ENCODE results near the gene SLC6A6. TPM values are rescaled to one million over a fixed set of nuclear protein-coding genes. Genes with fewer than 3 reads are reported as not detected.

The SLC6A6 gene
- total RNA-seq, 1 experiment from 2014 or later, result 72.6 TPM

- Histone ChIP-seq H3K23me2 (ENCODE audit: insufficient read length, low read depth, low read length, poor library complexity, severe bottlenecking) (no peaks in the 10 kb centered on the region), H3K4me1 (ENCODE audit: insufficient read depth, low read length) (no peaks in the 10 kb centered on the region), H3T11ph (ENCODE audit: low read length) (no peak overlapping the region), H3K14ac (ENCODE audit: insufficient read depth, low read length) (no peak overlapping the region; the same call in 1 of the 2 replicates), H2BK120ac (ENCODE audit: low read depth, low read length, poor library complexity, severe bottlenecking) (no peak overlapping the region), H3K9ac (ENCODE audit: extremely low read depth, insufficient read length, low read length) (no peak overlapping the region), H2BK5ac (ENCODE audit: insufficient read length, low read length) (no peak overlapping the region), H2BK12ac (ENCODE audit: insufficient read length, low read depth, low read length) (no peak overlapping the region), H2BK15ac (ENCODE audit: low read depth, low read length) (no peak overlapping the region), H4K20me1 (ENCODE audit: control insufficient read depth, insufficient read depth, insufficient read length) (no peaks in the 10 kb centered on the region), H2AFZ (ENCODE audit: low read length) (no peak overlapping the region), H3K79me2 (ENCODE audit: insufficient read depth, low read length) (no peaks in the 10 kb centered on the region), H3K23ac (ENCODE audit: insufficient read length, low read depth, low read length) (no peak overlapping the region), H3K18ac (ENCODE audit: insufficient read length, low read depth, low read length) (no peak overlapping the region), H3K4me2 (ENCODE audit: insufficient read depth, insufficient read length, low read length) (no peak overlapping the region), H2BK20ac (ENCODE audit: low read depth, low read length, poor library complexity, severe bottlenecking) (no peak overlapping the region), H3K9me3 (ENCODE audit: control insufficient read depth, low read depth, low read length) (no peaks in the 10 kb centered on the region), H2AK5ac (ENCODE audit: insufficient read length, low read length) (no peak overlapping the region), H3K56ac (ENCODE audit: insufficient read length, low read depth, low read length) (no peak overlapping the region), H3K27ac (ENCODE audit: insufficient read length, low read depth, low read length) (no peak overlapping the region), H3K79me1 (ENCODE audit: insufficient read depth, low read depth, low read length, poor library complexity, severe bottlenecking) (no peaks in the 10 kb centered on the region), H3K27me3 (ENCODE audit: insufficient read depth, low read length) (no peaks in the 10 kb centered on the region; the same call in 1 of the 2 replicates), H4K8ac (replicated peaks; ENCODE audit: insufficient read length, low read depth, low read length) (no peak overlapping the region), H4K5ac (ENCODE audit: insufficient read length, low read depth, low read length) (no peak overlapping the region), H3K4ac (ENCODE audit: low read depth, low read length) (no peak overlapping the region), H4K91ac (ENCODE audit: insufficient read length, low read depth, low read length) (no peak overlapping the region)
- Mint-ChIP-seq H3K9me3 (no peaks in the 10 kb centered on the region; a peak in 1 of 5 replicates), H3K27me3 (ENCODE audit: low read depth) (peaks cover 8% of the 10 kb centered on the region), H3K4me1 (peaks cover 51 to 59% of the 10 kb centered on the region in 2 experiments), H3K27ac (no peak overlapping the region), H3K4me3 (no peak overlapping the region), H3K36me3 (ENCODE audit: insufficient read depth in 1 of 3, low read depth in 3 of 3) (no peaks in the 10 kb centered on the region)
- no peak for DNase-seq
- no CpG with 5 or more reads among the region's 12 CpGs for WGBS (ENCODE audit: extremely low coverage, insufficient read length, low lambda C conversion rate)
- TF ChIP-seq CTCF (conservative IDR thresholded peaks at IDR 0.05), result peak; percentile 18; the same call in 1 of the 3 replicates
Observed at GRCh38 chr3:14371573-14372474, 30.6 kb upstream of the SLC6A6 start.

All from H9 (cell line).